SK-N-SH (cell line): Measurements from ENCODE around the gene CALCOCO1. TPM values are rescaled to one million over a fixed set of nuclear protein-coding genes. Genes with fewer than 3 reads are reported as not detected.

Source experiments
- CTCF ChIA-PET: fragments of 300-600, 350-600 bp; formaldehyde crosslinking; extraction: SDS; loops from one replicate; lab custom pipeline; 2021; lab: Yijun Ruan, JAX
- POLR2A ChIA-PET: fragments of 350-600 bp; sonication (Branson Sonifier 250); formaldehyde crosslinking; extraction: SDS; loops from one replicate; lab custom pipeline; 2020; ENCODE audit warnings: antibody characterized with exemption, inconsistent platforms; lab: Yijun Ruan, JAX
- DNase-seq: peaks from one replicate; pipeline ENCODE4 v3.0.0; 2012
- H2AFZ ChIP-seq: fragments of 200-600 bp; sonication (generic); 2 replicates; pipeline ENCODE4 v1.8.1; 2016; ENCODE audit warnings: antibody characterized with exemption, mild to moderate bottlenecking, low read depth
- H3F3A ChIP-seq: fragments of 200-600 bp; sonication (generic); replicated peaks from 2 replicates; pipeline ENCODE3; 2016; ENCODE audit warnings: antibody characterized with exemption, mild to moderate bottlenecking; ENCODE audit not compliant: insufficient read depth
- H3K27ac ChIP-seq, 2 experiments: fragments of 200-500 bp in 1 of 2; fragments of 200-600 bp in 1 of 2; sonication (Bioruptor generic) in 1 of 2; sonication (generic), shearing (Covaris generic) in 1 of 2; 2 replicates each; pipeline versions ENCODE4 v1.5.1 to v1.6.1; 2014 to 2016; ENCODE audit warnings: low read depth in 2 of 2, inconsistent platforms in 1 of 2, low read length in 1 of 2, mild to moderate bottlenecking in 1 of 2, mixed read lengths in 1 of 2
- H3K27me3 ChIP-seq: fragments of 200-600 bp; sonication (generic), shearing (Covaris generic); 2 replicates; pipeline ENCODE4 v1.6.1; 2016; ENCODE audit warnings: mixed run types; ENCODE audit not compliant: insufficient read depth
- H3K36me3 ChIP-seq, 2 experiments: fragments of 200-500 bp in 1 of 2; fragments of 200-600 bp in 1 of 2; sonication (Bioruptor generic) in 1 of 2; sonication (generic) in 1 of 2; replicated peaks in 1 of 2; 2 replicates each; pipeline versions ENCODE3 to v1.5.1; 2014 to 2016; ENCODE audit warnings: low read length in 1 of 2, mild to moderate bottlenecking in 1 of 2; ENCODE audit not compliant: insufficient read depth in 2 of 2, control insufficient read depth in 1 of 2
- H3K4me1 ChIP-seq, 2 experiments: fragments of 200-500 bp in 1 of 2; fragments of 200-600 bp in 1 of 2; sonication (Bioruptor generic) in 1 of 2; sonication (generic), shearing (Covaris generic) in 1 of 2; 2 replicates each; pipeline versions ENCODE4 v1.5.1 to v1.6.1; 2014 to 2016; ENCODE audit warnings: low read depth in 1 of 2, low read length in 1 of 2, mixed run types in 1 of 2; ENCODE audit not compliant: insufficient read depth in 2 of 2, control insufficient read depth in 1 of 2
- H3K4me2 ChIP-seq: fragments of 200-600 bp; sonication (generic), shearing (Covaris generic); 2 replicates; pipeline ENCODE4 v1.6.1; 2017; ENCODE audit warnings: mixed run types
- H3K4me3 ChIP-seq, 2 experiments: fragments of 200-500 bp in 1 of 2; fragments of 200-600 bp in 1 of 2; sonication (Bioruptor generic) in 1 of 2; sonication (generic), shearing (Covaris generic) in 1 of 2; 2 replicates each; pipeline versions ENCODE4 v1.5.1 to v1.8.1; 2014 to 2016; ENCODE audit warnings: low read depth in 2 of 2, inconsistent platforms in 1 of 2, low read length in 1 of 2, mild to moderate bottlenecking in 1 of 2, mixed read lengths in 1 of 2, moderate library complexity in 1 of 2
- H3K79me2 ChIP-seq: fragments of 200-600 bp; sonication (generic); 2 replicates; pipeline ENCODE4 v1.8.1; 2017; ENCODE audit warnings: mild to moderate bottlenecking; ENCODE audit not compliant: insufficient read depth
- H3K9ac ChIP-seq: fragments of 200-600 bp; sonication (generic); 2 replicates; pipeline ENCODE4 v1.6.1; 2017; ENCODE audit warnings: mixed run types
- H3K9me2 ChIP-seq: fragments of 200-600 bp; sonication (generic); 2 replicates; pipeline ENCODE4 v1.6.1; 2017; ENCODE audit warnings: mixed run types
- H3K9me3 ChIP-seq: fragments of 200-600 bp; sonication (generic); 2 replicates; pipeline ENCODE4 v1.6.1; 2017; ENCODE audit warnings: mixed run types, mild to moderate bottlenecking, moderate library complexity
- H4K20me1 ChIP-seq: fragments of 200-600 bp; sonication (generic); 2 replicates; pipeline ENCODE4 v1.6.1; 2017; ENCODE audit warnings: mild to moderate bottlenecking, mixed run types; ENCODE audit not compliant: insufficient read depth
- CHD2 ChIP-seq: fragments of 150-350 bp; IDR thresholded peaks from 2 replicates; pipeline ENCODE4 v1.6.1; 2018; ENCODE audit warnings: low read length; ENCODE audit not compliant: partially characterized antibody
- EP300 ChIP-seq, 2 experiments: IDR thresholded peaks; 2 replicates each; pipeline versions ENCODE4 v1.4.0 to v1.6.1; 2012; ENCODE audit warnings: borderline replicate concordance in 1 of 2, low read depth in 1 of 2, low read length in 1 of 2
- EZH2phosphoT487 ChIP-seq: fragments of 200-600 bp; sonication (generic); IDR thresholded peaks from 2 replicates; pipeline ENCODE4 v1.6.1; 2017; ENCODE audit warnings: low read depth, mixed run types, mild to moderate bottlenecking, antibody characterized with exemption, moderate library complexity, borderline replicate concordance
- FOSL2 ChIP-seq: IDR thresholded peaks from 2 replicates; pipeline ENCODE4 v1.4.0; 2012; ENCODE audit warnings: low read depth, mild to moderate bottlenecking, moderate library complexity, borderline replicate concordance
- FOXJ3 ChIP-seq: sonication (generic); formaldehyde crosslinking; IDR thresholded peaks from 2 replicates; pipeline ENCODE4 v1.5.1; 2020; ENCODE audit warnings: mild to moderate bottlenecking, missing genetic modification reagents
- GATA2 ChIP-seq: sonication (generic); formaldehyde crosslinking; IDR thresholded peaks from 2 replicates; pipeline ENCODE4 v1.5.0; 2020; ENCODE audit warnings: mild to moderate bottlenecking, missing genetic modification reagents
- MAX ChIP-seq: IDR thresholded peaks from 2 replicates; pipeline ENCODE4 v1.4.0; 2012; ENCODE audit warnings: low read depth
- MEF2A ChIP-seq: IDR thresholded peaks from 2 replicates; pipeline ENCODE4 v1.4.0; 2012; ENCODE audit warnings: low read depth, borderline replicate concordance
- NFIC ChIP-seq: IDR thresholded peaks from 2 replicates; pipeline ENCODE4 v1.4.0; 2012; ENCODE audit warnings: borderline replicate concordance
- NRF1 ChIP-seq: IDR thresholded peaks from 2 replicates; pipeline ENCODE4 v1.6.1; 2012; ENCODE audit warnings: low read depth, mild to moderate bottlenecking, low read length
- RCOR1 ChIP-seq: fragments of 150-350 bp; IDR thresholded peaks from 2 replicates; pipeline ENCODE4 v1.6.1; 2017; ENCODE audit warnings: antibody characterized with exemption, low read length
- RFX5 ChIP-seq: IDR thresholded peaks from 2 replicates; pipeline ENCODE4 v1.6.1; 2012; ENCODE audit warnings: mild to moderate bottlenecking, improper control_type of control experiment, low read length
- RXRA ChIP-seq: IDR thresholded peaks from 2 replicates; pipeline ENCODE4 v1.4.0; 2012; ENCODE audit warnings: low read depth, mild to moderate bottlenecking, borderline replicate concordance
- SIN3A ChIP-seq: IDR thresholded peaks from 2 replicates; pipeline ENCODE4 v1.6.1; 2012; ENCODE audit warnings: low read depth, mild to moderate bottlenecking, low read length, moderate library complexity, borderline replicate concordance
- SMC3 ChIP-seq: IDR thresholded peaks from 2 replicates; pipeline ENCODE4 v1.6.1; 2012; ENCODE audit warnings: low read depth, low read length, improper control_type of control experiment
- TAF1 ChIP-seq: IDR thresholded peaks from 2 replicates; pipeline ENCODE4 v1.6.1; 2012; ENCODE audit warnings: low read depth, mild to moderate bottlenecking, low read length, moderate library complexity, borderline replicate concordance
- TCF12 ChIP-seq: IDR thresholded peaks from 2 replicates; pipeline ENCODE4 v1.4.0; 2012
- TEAD4 ChIP-seq: IDR thresholded peaks from 2 replicates; pipeline ENCODE4 v1.4.0; 2012; ENCODE audit warnings: mild to moderate bottlenecking, borderline replicate concordance; ENCODE audit not compliant: insufficient read depth
- USF1 ChIP-seq: IDR thresholded peaks from 2 replicates; pipeline ENCODE4 v1.4.0; 2012; ENCODE audit warnings: low read depth, borderline replicate concordance
- USF2 ChIP-seq: fragments of 150-350 bp; IDR thresholded peaks from 2 replicates; pipeline ENCODE4 v1.6.1; 2017; ENCODE audit warnings: antibody characterized with exemption, low read length, low read depth, borderline replicate concordance
- YY1 ChIP-seq: IDR thresholded peaks from 2 replicates; pipeline ENCODE4 v1.4.0; 2012; ENCODE audit warnings: low read depth, mild to moderate bottlenecking
- ZBTB33 ChIP-seq: IDR thresholded peaks from 2 replicates; pipeline ENCODE4 v1.4.0; 2012; ENCODE audit warnings: low read depth, borderline replicate concordance
- WGBS: methylation state at CpG from one replicate; pipeline ENCODE4 v1.1.6; 2017; ENCODE audit warnings: low lambda C conversion rate; 5-methylcytosine and 5-hydroxymethylcytosine counted together
- polyA plus RNA-seq, 3 experiments: library from polyadenylated mRNA; depleted of rRNA; stranded (reverse); fragments of >200 nt; gene quantifications; 2 replicates each; pipeline ENCODE4 v1.2.3, GENCODE V29; 2012

Gene CALCOCO1
- polyA plus RNA-seq, 1 of the 3 experiments (the other 2 are of a cell fraction), result 72.1 TPM

- TF ChIP-seq RFX5 (no peak), SMC3 (no peak), EP300 (IDR thresholded peaks at IDR 0.05; ENCODE audit: borderline replicate concordance in 1 of 2, low read depth in 1 of 2, low read length in 1 of 2) (peak in 1 of 2 experiments; percentile 66; a peak in 1 of 4 replicates), TEAD4 (peak; percentile 75; the same call in 1 of the 2 replicates), YY1 (no peak), FOSL2 (peak; percentile 84), SIN3A (no peak), NRF1 (no peak), NFIC (peak; percentile 23; the same call in 1 of the 2 replicates), USF1 (no peak), MAX (0 out of 2 replicates have a peak, but pooled peaks have one; percentile 14)
- TF ChIP-seq, all 33 proteins: peak for 10
These were observed 43.0 kb upstream of the CALCOCO1 start (continued) for GRCh38 chr12:53770281-53770680.

GRCh38 chr12:53768976-53769375 lies 41.7 kb upstream of the CALCOCO1 start:
- Histone ChIP-seq H3K4me2 (no peak overlapping the region), H4K20me1 (no peaks in the 10 kb centered on the region), H3K27me3 (peaks cover 33% of the 10 kb centered on the region), H3F3A (peaks cover 9% of the 10 kb centered on the region), H3K27ac (no peak overlapping the region), H3K36me3 (no peaks in the 10 kb centered on the region), H3K4me1 (peaks cover 0 to 7% of the 10 kb centered on the region in 2 experiments; a peak in 2 of 4 replicates)
- POLR2A ChIA-PET, result no interaction called here
- WGBS, result 57% methylated on average over 5 of the region's 5 CpGs
- no peak for DNase-seq
- no peak for TF ChIP-seq SMC3
- TF ChIP-seq MEF2A, result no peak
- no peak for TF ChIP-seq USF1
- TF ChIP-seq USF2, result no peak
- TF ChIP-seq FOSL2, result no peak
- no peak for TF ChIP-seq RCOR1
- no peak for TF ChIP-seq EZH2phosphoT487
- no peak for TF ChIP-seq ZBTB33
- no peak for TF ChIP-seq TCF12
- TF ChIP-seq FOXJ3 (CRISPR knock-in tag), result no peak
- TF ChIP-seq NFIC, result no peak
- TF ChIP-seq CHD2, result no peak
- no peak for TF ChIP-seq GATA2
- no peak for TF ChIP-seq TAF1
- no peak for TF ChIP-seq RXRA
- TF ChIP-seq, all 33 proteins: peak for 0
- H3K9ac ChIP-seq, result no peak overlapping the region
- CTCF ChIA-PET, result interaction anchor here (0.8 to 3.4 kb wide), 6 partner anchors 12 to 224 kb away, joined by 3 to 20 read pairs (median 3); no protein-coding TSS in a partner anchor
- H2AFZ ChIP-seq, result no peak overlapping the region
- no peaks in the 10 kb centered on the region for H3K79me2 ChIP-seq
- no peak overlapping the region for H3K4me3 ChIP-seq
- no peaks in the 10 kb centered on the region for H3K9me3 ChIP-seq
- H3K9me2 ChIP-seq, result no peaks in the 10 kb centered on the region
